IPS-11a (cell line): ENCODE data around the gene KIF26A.

ENCODE experiments used
- H3K4me3 ChIP-seq: one replicate; pipeline ENCODE4 v1.5.1; 2013; ENCODE audit warnings: low read depth, low read length, control low read depth

KIF26A gene

DNA sequence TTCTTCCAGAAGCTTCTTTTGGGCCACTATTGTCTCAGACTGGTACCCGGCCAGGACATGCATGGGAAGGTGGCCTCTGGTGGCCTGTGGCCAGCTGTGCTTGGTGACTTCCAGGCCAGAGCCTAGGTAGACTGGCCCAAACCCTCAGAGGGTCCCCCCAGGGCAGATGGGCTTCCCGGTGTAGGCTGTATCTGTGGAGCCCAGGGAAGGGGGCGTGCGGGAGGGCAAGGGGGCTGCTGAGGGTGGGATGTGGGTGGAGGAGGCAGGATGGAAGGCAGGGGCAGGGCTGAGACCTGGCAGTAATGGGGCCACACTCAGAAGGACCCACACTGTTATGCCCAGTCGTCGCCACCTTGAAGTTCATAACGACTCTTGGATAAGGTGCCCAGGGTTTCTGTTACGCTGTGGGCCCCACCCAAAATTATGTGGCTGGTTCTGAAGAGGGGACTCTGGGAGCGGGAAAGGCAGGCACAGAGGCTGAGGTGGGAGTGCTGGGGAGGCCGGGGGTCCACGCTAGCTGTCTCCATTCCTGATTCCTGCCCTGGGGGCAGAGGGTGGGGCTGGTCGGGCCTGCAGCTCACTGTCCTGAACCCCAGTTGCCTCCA lies 52.1 kb downstream of the KIF26A start:
- H3K4me3 ChIP-seq: no peak overlapping the region

DNA sequence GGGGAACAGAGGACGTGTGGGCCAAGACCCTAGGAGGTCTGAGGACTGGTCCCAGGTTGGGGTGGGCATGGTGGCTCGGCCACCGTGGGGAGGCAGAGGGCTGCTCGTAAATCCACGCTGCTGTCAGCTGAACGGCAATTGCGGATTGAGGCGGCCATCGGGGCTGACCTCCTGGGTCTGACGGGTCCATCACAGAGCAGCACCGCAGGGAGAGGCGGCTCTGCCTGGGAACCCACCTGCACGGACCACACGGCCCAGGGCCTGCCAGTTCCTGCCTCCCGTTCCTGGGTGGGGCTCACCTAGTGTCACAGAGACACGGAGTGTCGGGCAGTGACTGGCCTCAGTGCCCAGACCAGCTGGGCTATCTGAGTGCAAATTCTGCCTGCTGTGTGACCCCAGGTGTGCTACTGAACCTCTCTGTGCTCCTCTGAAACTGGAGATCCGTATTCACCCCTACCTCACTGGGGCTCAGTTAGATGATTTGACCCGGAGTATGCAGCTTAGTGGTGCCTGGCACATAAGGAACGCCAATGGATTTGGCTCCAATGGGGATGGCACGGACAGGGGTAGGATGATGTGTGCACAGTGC lies 53.1 kb downstream of the KIF26A start:
- H3K4me3 ChIP-seq: no peak overlapping the region

DNA sequence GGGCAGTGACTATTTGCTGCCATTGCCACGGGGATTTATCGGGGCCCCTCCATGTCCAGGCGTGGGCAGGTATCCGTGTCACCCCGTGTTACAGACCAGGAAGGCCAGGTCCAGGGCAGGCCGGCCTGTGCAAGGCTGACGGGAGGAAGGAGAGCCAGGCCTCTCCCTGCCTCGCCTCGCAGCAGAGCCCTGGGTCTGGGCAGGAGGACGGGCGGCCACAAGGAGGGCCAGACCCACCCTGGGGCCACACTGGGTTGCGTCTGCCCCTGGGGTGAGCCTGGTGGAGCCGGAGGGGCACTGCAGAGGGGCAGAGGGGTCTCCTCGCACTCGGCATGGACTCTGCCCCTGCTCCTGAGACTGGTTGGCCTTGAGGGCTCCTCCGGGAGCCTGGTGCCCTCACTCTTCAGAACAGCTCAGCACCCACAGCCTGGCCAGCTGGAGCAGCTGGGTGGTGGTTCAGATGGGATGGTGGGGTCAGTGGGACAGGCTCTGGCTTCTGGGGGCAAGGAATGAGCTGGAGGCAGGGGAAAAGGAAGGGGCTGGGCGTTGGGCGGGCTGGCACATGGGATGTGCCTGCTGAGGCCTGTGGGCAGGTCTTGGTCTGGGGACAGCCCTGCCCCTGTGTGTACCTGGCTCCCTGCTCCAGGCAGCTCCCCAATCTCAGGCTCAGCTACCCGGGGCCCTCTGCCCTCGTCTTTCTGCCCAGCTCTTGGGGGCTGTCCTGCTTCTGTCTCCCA lies 53.9 kb downstream of the KIF26A start:
- H3K4me3 ChIP-seq: no peak overlapping the region

- H3K4me3 ChIP-seq: no peak overlapping the region
Observed at GRCh38 chr14:104192883-104193245, 54.5 kb downstream of the KIF26A start.

GRCh38 chr14:104194016-104194415 lies 55.6 kb downstream of the KIF26A start:
- no peak overlapping the region for H3K4me3 ChIP-seq

DNA sequence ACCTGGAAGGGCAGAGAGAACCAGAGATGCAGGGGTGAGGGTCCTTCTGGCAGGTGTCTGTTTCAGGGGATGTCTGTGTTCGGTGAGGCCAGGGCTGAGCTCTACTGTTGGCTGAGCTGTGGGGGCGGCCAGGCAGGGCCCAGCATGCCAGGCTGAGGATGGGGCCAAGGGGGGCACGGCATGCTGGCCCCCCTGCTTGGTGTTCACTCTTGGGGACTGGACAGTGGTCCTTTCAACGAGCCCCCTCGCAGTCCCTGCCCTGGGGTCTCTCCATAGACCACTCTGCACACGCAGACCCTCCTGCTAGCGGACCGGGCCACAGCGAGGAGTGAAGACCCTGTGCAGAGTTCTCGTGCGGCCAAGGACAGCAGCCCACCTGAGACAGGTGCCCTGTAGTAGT lies 56.3 kb downstream of the KIF26A start:
- H3K4me3 ChIP-seq: no peak overlapping the region

DNA sequence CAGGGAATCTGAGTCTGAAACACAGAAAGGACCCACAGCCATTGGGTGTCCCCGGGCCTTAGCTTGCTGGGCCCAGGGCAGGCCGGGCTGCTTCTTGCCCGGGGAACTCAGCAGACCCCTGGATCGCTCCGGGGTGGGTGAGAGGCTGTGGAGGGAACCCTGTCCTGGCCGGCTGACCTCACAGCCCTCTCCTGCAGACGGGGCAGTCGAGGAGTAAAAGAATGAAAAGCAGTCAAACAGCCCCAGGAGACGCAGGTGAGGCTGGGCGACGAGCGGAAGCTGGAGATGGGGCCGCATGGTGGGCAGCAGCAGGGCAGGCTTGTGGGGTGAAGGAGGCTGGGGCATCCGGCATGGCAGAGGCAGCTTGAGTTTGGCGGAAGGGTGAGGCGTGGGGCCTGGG lies 57.0 kb downstream of the KIF26A start:
- H3K4me3 ChIP-seq: no peak overlapping the region

DNA sequence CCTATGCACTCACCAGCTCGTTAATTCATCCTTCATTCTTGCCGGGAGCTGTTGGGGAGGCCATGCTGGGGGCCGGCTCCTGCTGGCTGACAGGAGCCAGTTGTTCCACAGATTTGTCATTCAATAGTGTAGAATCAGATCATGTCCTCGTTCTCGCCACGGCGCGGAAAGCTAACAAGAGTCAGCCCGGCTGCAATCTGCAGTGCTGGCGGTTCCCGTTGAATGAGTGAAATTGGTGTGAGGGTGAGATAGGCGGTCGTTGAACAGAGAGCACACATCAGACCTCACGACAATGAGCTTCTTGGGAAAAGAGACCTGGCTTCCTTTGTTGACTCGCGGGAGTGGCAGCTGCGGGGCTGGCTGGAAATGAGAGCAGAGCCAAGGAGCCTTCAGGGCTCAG lies 57.5 kb downstream of the KIF26A start:
- H3K4me3 ChIP-seq: no peak overlapping the region

- H3K4me3 ChIP-seq: no peak overlapping the region
Observed at GRCh38 chr14:104196461-104197140, 58.2 kb downstream of the KIF26A start.

GRCh38 chr14:104197449-104198247 lies 59.3 kb downstream of the KIF26A start:
- no peak overlapping the region for H3K4me3 ChIP-seq

- no peak overlapping the region for H3K4me3 ChIP-seq
Observed at GRCh38 chr14:104199266-104199895, 61.0 kb downstream of the KIF26A start.

DNA sequence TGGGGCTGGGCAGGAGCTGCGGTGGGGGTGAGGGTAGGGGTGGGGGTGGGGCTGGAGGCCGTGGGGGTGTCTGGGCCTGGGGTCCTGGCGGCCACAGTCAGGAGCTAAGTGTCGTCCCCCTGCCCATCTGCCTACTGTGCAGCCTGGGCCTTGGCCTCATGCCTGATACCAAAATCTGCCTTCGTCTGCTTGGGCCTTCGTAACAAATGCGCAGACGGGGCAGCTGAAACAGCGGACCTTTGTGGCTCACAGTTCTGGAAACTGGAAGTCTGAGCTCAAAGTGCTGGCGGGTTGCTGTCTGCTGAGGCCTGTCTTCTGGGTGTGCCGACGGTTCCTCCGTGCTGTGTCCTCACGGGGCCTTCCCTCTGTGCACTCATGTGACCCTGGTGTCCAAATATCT lies 61.7 kb downstream of the KIF26A start:
- no peak overlapping the region for H3K4me3 ChIP-seq

GRCh38 chr14:104200591-104200990 lies 62.2 kb downstream of the KIF26A start:
- no peak overlapping the region for H3K4me3 ChIP-seq

- no peak overlapping the region for H3K4me3 ChIP-seq
Observed at GRCh38 chr14:104201063-104201462, 62.7 kb downstream of the KIF26A start.

DNA sequence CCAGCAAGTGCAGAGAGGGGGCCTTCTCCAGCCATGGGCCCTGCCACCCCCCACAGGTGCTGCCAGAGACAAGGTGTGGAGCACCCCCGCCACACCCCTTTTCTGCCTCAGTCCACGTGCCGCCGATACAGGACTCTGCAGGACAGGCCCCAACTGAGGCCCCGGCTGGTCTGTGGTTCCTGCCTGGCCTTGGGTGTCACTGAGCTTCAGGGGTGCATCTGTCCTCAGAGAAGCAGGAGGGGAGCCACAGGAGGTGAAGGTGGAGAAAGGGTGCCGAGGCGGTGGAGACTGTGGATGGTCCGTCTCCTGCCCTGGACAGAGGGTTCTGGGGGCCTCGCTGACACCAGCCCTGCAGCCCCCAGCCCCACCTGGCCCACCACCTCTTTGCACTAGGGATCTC lies 63.1 kb downstream of the KIF26A start:
- H3K4me3 ChIP-seq: no peak overlapping the region

DNA sequence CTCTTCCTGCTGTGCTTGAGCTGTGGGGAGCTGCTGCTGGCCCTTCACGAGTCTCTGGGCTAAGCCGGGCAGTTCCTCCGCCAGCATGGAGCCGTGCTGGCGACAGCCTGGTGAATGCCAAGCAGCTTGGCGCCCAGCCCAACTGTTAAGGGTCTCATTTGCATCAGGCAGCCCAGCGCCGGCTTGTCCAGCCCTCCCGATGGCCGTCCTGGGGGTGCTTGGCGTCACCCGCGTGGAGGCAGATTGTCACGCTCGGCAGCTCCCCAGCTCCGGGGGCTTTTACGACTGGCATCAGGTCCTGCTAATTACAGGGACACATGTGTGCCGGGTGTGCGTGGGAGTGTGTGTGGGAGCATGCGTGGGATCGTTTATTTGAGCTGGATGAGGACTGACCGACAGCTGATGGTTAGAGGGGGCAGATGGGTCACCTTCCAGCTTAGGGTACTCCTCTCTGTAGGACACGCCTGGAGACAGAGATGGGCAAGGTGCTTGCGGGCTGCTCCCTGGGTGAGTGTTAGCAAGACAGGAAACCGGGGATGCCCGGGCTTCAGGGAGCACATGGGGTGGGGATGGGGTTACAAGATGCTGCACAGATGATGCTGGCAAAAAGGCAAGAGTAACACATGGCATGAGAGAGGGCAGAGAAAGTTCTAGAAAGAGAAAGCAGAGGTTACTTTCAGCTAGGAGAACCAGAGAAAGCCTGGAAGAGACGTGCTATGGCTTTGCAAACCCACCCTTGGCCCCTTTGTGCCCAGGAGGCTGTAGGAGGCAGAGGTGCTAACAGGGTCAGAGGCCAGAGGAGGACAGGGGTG lies 64.1 kb downstream of the KIF26A start:
- no peak overlapping the region for H3K4me3 ChIP-seq

- H3K4me3 ChIP-seq: no peak overlapping the region
Observed at GRCh38 chr14:104203071-104203425, 64.7 kb downstream of the KIF26A start.

DNA sequence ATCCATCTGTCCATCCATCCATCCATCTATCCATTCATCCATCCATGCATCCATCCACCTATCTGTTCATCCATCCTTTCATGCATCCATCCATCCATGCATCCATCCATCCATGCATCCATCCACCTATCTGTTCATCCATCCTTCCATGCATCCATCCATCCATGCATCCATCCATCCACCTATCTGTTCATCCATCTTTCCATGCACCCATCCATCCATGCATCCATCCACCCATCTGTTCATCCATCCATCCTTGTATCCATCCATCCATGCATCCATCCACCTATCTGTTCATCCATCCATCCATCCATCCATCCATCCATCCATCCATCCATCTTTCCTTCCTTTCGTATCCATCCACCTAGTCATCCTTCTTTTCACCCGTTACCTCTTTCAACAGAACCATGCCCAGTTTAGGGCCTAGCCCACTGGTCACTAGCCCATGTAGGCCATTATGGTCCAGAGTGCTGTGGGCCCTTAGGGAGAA lies 66.3 kb downstream of the KIF26A start:
- H3K4me3 ChIP-seq: no peak overlapping the region

GRCh38 chr14:104205781-104206180 lies 67.4 kb downstream of the KIF26A start:
- H3K4me3 ChIP-seq: no peak overlapping the region
